Endothelial cell of umbilical vein (primary cell): ENCODE measurements around the gene KCNH4. TPM values are rescaled to one million over a fixed set of nuclear protein-coding genes. Genes with fewer than 3 reads are reported as not detected.

Source experiments
- BruUV-seq: library from RNA; stranded (reverse); fragments of 400-500 nt; replicated peaks from 2 replicates; lab custom pipeline; 2021; lab: Mats Ljungman, UMichigan
- CTCF ChIA-PET: fragments of 300-600, 350-600 bp; sonication (Branson Sonifier 250); formaldehyde crosslinking; loops from one replicate; lab custom pipeline; 2021; ENCODE audit warnings: antibody characterized with exemption, inconsistent platforms; lab: Charles Lee
- POLR2A ChIA-PET: fragments of 300-600, 350-600 bp; sonication (Branson Sonifier 250); formaldehyde crosslinking; loops from one replicate; lab custom pipeline; 2021; ENCODE audit warnings: antibody characterized with exemption, inconsistent platforms; lab: Charles Lee
- DNase-seq: peaks from one replicate; pipeline ENCODE4 v3.0.0-alpha.2; 2011; ENCODE audit warnings: low read depth, low spot score
- FAIRE-seq: peaks from 2 replicates; lab custom pipeline; 2011; peaks lifted over from hg19 to GRCh38; lab: Jason Lieb, UNC
- H2AFZ ChIP-seq: 2 replicates; pipeline ENCODE4 v1.6.0; 2012; ENCODE audit warnings: low read depth, low read length, control low read depth, inconsistent platforms
- H3K27ac ChIP-seq: 2 replicates; pipeline ENCODE4 v1.5.1; 2011; ENCODE audit warnings: low read depth, mild to moderate bottlenecking, control low read depth, low read length, moderate library complexity; ENCODE audit not compliant: insufficient read depth
- H3K27me3 ChIP-seq, 2 experiments: 2 replicates each; pipeline versions ENCODE4 v1.6.0 to v1.6.1; 2011; ENCODE audit warnings: low read length in 2 of 2, mixed read lengths in 1 of 2; ENCODE audit not compliant: control insufficient read depth in 2 of 2, insufficient read depth in 2 of 2
- H3K36me3 ChIP-seq, 2 experiments: 2 replicates in 1 of 2; 3 replicates in 1 of 2; pipeline ENCODE4 v1.5.1; 2011; ENCODE audit warnings: low read length in 2 of 2, mild to moderate bottlenecking in 1 of 2, moderate library complexity in 1 of 2; ENCODE audit not compliant: control insufficient read depth in 2 of 2, insufficient read depth in 2 of 2; ENCODE audit errors: extremely low read depth in 1 of 2
- H3K4me1 ChIP-seq: 3 replicates; pipeline ENCODE4 v1.5.1; 2011; ENCODE audit warnings: mild to moderate bottlenecking, low read length; ENCODE audit not compliant: control insufficient read depth, insufficient read depth; ENCODE audit errors: extremely low read depth
- H3K4me2 ChIP-seq: 2 replicates; pipeline ENCODE4 v1.6.1; 2011; ENCODE audit warnings: low read length, control low read depth, mixed read lengths; ENCODE audit not compliant: insufficient read depth
- H3K4me3 ChIP-seq, 3 experiments: fragments of 200-600 bp in 1 of 3; sonication (generic), shearing (Covaris generic) in 1 of 3; replicated peaks in 1 of 3; 2 replicates each; pipeline ENCODE4 v1.5.1; 2011 to 2016; ENCODE audit warnings: control low read depth in 3 of 3, low read length in 3 of 3, mild to moderate bottlenecking in 2 of 3, inconsistent platforms in 1 of 3, low read depth in 1 of 3, moderate library complexity in 1 of 3; ENCODE audit not compliant: insufficient read depth in 1 of 3
- H3K79me2 ChIP-seq: 2 replicates; pipeline ENCODE4 v1.6.0; 2012; ENCODE audit warnings: low read length, inconsistent platforms; ENCODE audit not compliant: control insufficient read depth, insufficient read depth
- H3K9ac ChIP-seq: replicated peaks from 2 replicates; pipeline ENCODE3; 2011; ENCODE audit warnings: low read length, control low read depth; ENCODE audit not compliant: insufficient read depth; ENCODE audit errors: extremely low read depth
- H3K9me1 ChIP-seq: replicated peaks from 3 replicates; pipeline ENCODE4 v1.6.0; 2011; ENCODE audit warnings: mild to moderate bottlenecking, low read length; ENCODE audit not compliant: control insufficient read depth, insufficient read depth; ENCODE audit errors: extremely low read depth
- H3K9me3 ChIP-seq: replicated peaks from 2 replicates; pipeline ENCODE4 v1.5.1; 2012; ENCODE audit warnings: low read length, inconsistent platforms; ENCODE audit not compliant: control insufficient read depth, insufficient read depth
- H4K20me1 ChIP-seq: replicated peaks from 2 replicates; pipeline ENCODE3; 2011; ENCODE audit warnings: mild to moderate bottlenecking, low read length; ENCODE audit not compliant: control insufficient read depth, insufficient read depth; ENCODE audit errors: extremely low read depth
- CTCF ChIP-seq, 2 donors: IDR thresholded peaks; 1 replicate in 1 of 2; 2 replicates in 1 of 2; pipeline ENCODE4 v1.5.1; 2011; ENCODE audit warnings: low read length in 2 of 2, mild to moderate bottlenecking in 2 of 2, moderate library complexity in 2 of 2, control low read depth in 1 of 2, inconsistent platforms in 1 of 2, low read depth in 1 of 2; ENCODE audit not compliant: insufficient read depth in 1 of 2; ENCODE audit errors: extremely low read depth in 1 of 2
- EZH2 ChIP-seq: IDR thresholded peaks from 2 replicates; pipeline ENCODE4 v1.6.1; 2012; ENCODE audit warnings: borderline replicate concordance, low read depth, mild to moderate bottlenecking, moderate library complexity, low read length, inconsistent platforms; ENCODE audit not compliant: severe bottlenecking
- FOS ChIP-seq: IDR thresholded peaks from 2 replicates; pipeline ENCODE4 v1.6.1; 2011; ENCODE audit warnings: mild to moderate bottlenecking, low read length, moderate library complexity, borderline replicate concordance; ENCODE audit not compliant: insufficient read depth
- GATA2 ChIP-seq: IDR thresholded peaks from 2 replicates; pipeline ENCODE4 v1.7.0; 2011; ENCODE audit warnings: low read depth, mild to moderate bottlenecking, moderate library complexity, mixed read lengths, low read length; ENCODE audit not compliant: insufficient read length, insufficient read depth
- JUN ChIP-seq: IDR thresholded peaks from 2 replicates; pipeline ENCODE4 v1.6.1; 2011; ENCODE audit warnings: borderline replicate concordance, low read depth; ENCODE audit not compliant: insufficient read length, insufficient read depth
- MAX ChIP-seq: IDR thresholded peaks from 2 replicates; pipeline ENCODE4 v1.6.1; 2011; ENCODE audit not compliant: insufficient read depth, insufficient read length
- MYC ChIP-seq: IDR thresholded peaks from one replicate; pipeline ENCODE4 v1.6.1; 2011; ENCODE audit warnings: mild to moderate bottlenecking, low read depth, low read length
- POLR2A ChIP-seq: IDR thresholded peaks from 2 replicates; pipeline ENCODE4 v1.6.1; 2012; ENCODE audit warnings: low read depth, mild to moderate bottlenecking, control low read depth, low read length
- POLR2AphosphoS5 ChIP-seq: IDR thresholded peaks from 2 replicates; pipeline ENCODE4 v1.6.1; 2012; ENCODE audit warnings: low read depth, mild to moderate bottlenecking, control low read depth, low read length, moderate library complexity; ENCODE audit not compliant: insufficient read depth
- dilution Hi-C: fragments of 300-500 bp; cut with MboI; formaldehyde crosslinking; loops from one replicate; pipeline ENCODE4 v1.15.0; 2019; ENCODE audit warnings: low sequenced_read_pairs; ENCODE audit not compliant: extremely low pct_ligation_motif_present
- intact Hi-C: fragments of 100-400 bp; cut with micrococcal nuclease; formaldehyde crosslinking; loops from one replicate; pipeline ENCODE4 v1.10.0; 2022
- polyA plus RNA-seq, 4 experiments: library from polyadenylated mRNA; depleted of rRNA in 3 of 4; stranded (reverse) in 3 of 4; unstranded in 1 of 4; fragments of >200 nt; gene quantifications; 2 replicates each; pipeline versions ENCODE4 v1.2.1 to v1.2.3, GENCODE V29; 2011 to 2012; ENCODE audit warnings: missing spikeins in 1 of 4
- total RNA-seq: library from RNA; stranded (reverse); gene quantifications from 2 replicates; pipeline ENCODE4 v1.2.3, GENCODE V29; 2021

Gene KCNH4
- total and polyA plus RNA-seq, 2 donors (not counting 3 experiments of a cell fraction or from before 2014, with no cell fraction given), result 0.11 TPM

DNA sequence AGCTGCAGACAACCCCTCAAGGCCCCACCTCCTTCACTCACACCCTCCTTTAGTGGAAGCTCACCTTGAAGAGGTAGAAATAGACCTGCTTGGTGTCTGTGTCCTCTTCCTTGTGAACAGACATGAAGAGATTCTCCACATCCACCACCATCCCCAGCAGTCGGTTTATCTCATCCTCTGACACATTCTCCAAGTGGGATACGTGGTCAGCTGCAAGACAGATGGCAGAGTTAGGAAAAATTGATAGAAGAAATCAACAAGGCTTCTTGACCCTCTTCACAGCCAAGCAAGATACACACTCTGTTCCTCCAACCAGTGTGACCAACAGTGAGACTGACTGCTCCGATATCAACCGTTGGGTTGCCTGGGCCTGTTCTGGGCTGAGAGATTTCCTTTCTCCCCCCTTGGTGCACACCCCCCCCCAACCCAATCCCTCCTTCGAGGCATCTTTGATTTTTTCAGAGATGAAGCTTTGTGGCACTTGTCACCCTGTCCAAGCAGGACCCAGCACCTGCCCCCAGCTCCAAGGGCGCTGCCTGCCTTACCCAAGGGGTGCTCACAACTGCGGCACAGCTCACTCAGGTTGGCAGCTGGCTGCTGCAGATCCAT lies 60.7 kb downstream of the KCNH4 start:
- BruUV-seq, result no TSS peak
- FAIRE-seq, result peak; percentile 15

More for the DNA sequence above, 60.7 kb downstream of the KCNH4 start:
- Histone ChIP-seq H3K79me2 (no peaks in the 10 kb centered on the region), H3K9ac (no peak overlapping the region), H3K27ac (no peak overlapping the region), H3K36me3 (peaks cover 2 to 3% of the 10 kb centered on the region in 2 experiments), H2AFZ (no peak overlapping the region), H3K9me3 (no peaks in the 10 kb centered on the region), H3K27me3 (no peaks in the 10 kb centered on the region), H4K20me1 (no peaks in the 10 kb centered on the region), H3K4me3 (no peak overlapping the region), H3K9me1 (no peaks in the 10 kb centered on the region), H3K4me2 (peak overlapping the region; percentile 44), H3K4me1 (peaks cover 5% of the 10 kb centered on the region)
- no peak for DNase-seq
- ChIA-PET POLR2A (interaction anchor here (0.6 kb wide), 1 partner anchor 45 kb away, joined by 4 read pairs; no protein-coding TSS in a partner anchor), CTCF (interaction anchor here (0.7 to 6.8 kb wide), 9 partner anchors 12 to 397 kb away, joined by 3 to 74 read pairs (median 4); partner anchors contain the start of genes CNP, HCRT and KCNH4)
- intact Hi-C loops (loop anchor here (2.0 kb wide), 1 partner anchor 61 kb away; the partner anchor contains the start of gene KCNH4), dilution Hi-C loops (loop anchor here (25.0 kb wide), 1 partner anchor 158 kb away; the partner anchor contains the start of gene CNP)
- TF ChIP-seq GATA2 (no peak), EZH2 (no peak), JUN (no peak), MAX (no peak), POLR2A (no peak), CTCF (IDR thresholded peaks at IDR 0.05; ENCODE audit: extremely low read depth in 1 of 2, insufficient read depth in 1 of 2, low read depth in 1 of 2, low read length in 2 of 2) (no peak), MYC (no peak), FOS (no peak), POLR2AphosphoS5 (no peak)
